ENCODE data around the gene STK16. TPM values are rescaled to one million over a fixed set of nuclear protein-coding genes. Genes with fewer than 3 reads are reported as not detected.
A peak's percentile ranks its signal among the peaks of the same experiment; 100 is the strongest.

Gene STK16
- total RNA-seq, 1 donor from 2014 or later: 15.2 TPM

DNA sequence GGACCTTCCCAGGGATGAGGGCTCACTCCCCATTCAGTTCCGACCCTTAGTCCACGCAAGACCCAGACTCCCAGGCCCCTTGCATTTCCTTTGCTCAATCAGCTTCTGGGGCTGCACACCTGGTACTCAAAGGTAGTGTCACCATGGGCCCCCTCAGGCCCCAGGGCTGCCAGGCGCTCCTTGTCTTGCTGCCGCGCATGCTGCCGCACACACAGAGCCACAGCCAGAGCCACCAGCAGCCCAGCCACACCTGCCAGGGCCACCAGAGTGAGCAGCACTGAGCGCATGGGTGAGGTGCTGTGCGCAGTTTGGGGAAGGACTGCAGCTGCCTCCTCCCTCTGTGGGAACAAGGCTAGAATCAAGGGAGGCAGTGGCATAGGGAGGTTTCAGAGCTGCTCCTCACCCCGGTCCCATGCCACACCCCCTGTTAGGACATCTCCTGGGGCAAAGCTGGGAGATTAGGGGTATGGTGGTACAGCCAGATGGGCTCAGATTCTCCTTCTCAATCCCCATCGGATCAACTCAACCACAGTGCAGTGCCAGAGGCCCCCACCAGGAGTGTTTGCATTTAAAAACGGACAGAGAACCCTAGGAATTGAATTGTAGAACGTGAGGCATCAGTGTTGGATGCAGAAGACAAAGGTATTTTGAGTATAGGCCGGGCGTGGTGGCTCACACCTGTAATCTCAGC is 52.6 kb downstream of the STK16 start:
- Histone ChIP-seq H3K27me3 (no peaks in the 10 kb centered on the region), H3K4me3 (no peak overlapping the region), H3K9me3 (no peaks in the 10 kb centered on the region), H3K27ac (no peak overlapping the region), H3K36me3 (no peaks in the 10 kb centered on the region), H3K4me1 (peaks cover 0 to 10% of the 10 kb centered on the region in 2 donors)
- DNase-seq (ENCODE audit: low spot score in 2 of 2): no peak
- intact Hi-C loops (cut with DNase I): loop anchor here (1.0 to 10.0 kb wide), 4 partner anchors 127 to 241 kb away; partner anchors contain the start of gene NHEJ1
- TF ChIP-seq, protein P1, sequence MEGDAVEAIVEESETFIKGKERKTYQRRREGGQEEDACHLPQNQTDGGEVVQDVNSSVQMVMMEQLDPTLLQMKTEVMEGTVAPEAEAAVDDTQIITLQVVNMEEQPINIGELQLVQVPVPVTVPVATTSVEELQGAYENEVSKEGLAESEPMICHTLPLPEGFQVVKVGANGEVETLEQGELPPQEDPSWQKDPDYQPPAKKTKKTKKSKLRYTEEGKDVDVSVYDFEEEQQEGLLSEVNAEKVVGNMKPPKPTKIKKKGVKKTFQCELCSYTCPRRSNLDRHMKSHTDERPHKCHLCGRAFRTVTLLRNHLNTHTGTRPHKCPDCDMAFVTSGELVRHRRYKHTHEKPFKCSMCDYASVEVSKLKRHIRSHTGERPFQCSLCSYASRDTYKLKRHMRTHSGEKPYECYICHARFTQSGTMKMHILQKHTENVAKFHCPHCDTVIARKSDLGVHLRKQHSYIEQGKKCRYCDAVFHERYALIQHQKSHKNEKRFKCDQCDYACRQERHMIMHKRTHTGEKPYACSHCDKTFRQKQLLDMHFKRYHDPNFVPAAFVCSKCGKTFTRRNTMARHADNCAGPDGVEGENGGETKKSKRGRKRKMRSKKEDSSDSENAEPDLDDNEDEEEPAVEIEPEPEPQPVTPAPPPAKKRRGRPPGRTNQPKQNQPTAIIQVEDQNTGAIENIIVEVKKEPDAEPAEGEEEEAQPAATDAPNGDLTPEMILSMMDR (IDR thresholded peaks at IDR 0.05): no peak

DNA sequence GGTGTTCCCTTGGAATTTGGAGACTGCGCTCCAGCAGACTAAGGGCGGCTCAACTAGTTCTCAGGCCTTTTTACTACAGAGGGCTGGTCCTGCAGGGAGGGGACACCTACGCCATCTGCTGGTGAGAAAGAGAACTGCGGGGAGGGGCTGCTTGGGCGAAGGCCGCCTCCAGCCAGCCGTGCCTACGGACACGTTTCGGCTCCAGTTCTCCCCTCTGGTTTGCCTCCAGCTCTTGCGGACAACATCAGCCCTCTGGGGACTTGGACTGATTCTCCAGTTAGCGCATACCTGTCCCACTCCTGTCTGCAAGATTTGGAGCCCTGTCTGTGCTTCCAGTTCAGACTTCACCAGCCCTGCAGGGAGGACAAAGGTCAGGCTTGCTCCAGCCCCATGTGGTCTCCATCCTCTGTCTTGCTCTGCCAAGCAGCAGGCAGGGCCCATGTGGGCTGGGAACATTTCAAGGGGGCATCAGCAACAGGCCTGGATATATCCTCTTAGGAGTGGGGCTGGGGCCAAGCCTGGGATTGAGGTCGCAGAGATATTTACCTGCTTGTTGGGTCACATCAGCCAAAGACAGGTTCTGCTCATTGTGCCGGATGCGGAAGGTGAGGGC is 53.6 kb downstream of the STK16 start:
- DNase-seq (ENCODE audit: low spot score in 2 of 2): peak in 1 of 2 donors; percentile 92
- TF ChIP-seq, protein P1 (IDR thresholded peaks at IDR 0.05): peak; percentile 96 to 99 (median 99)
- no peak overlapping the region for H3K27ac ChIP-seq
- no peaks in the 10 kb centered on the region for H3K36me3 ChIP-seq
- peaks cover 0 to 10% of the 10 kb centered on the region in 2 donors for H3K4me1 ChIP-seq
- intact Hi-C loops (cut with DNase I): loop anchor here (1.0 to 10.0 kb wide), 4 partner anchors 128 to 242 kb away; partner anchors contain the start of gene NHEJ1
- H3K27me3 ChIP-seq: no peaks in the 10 kb centered on the region
- H3K4me3 ChIP-seq: no peak overlapping the region
- no peaks in the 10 kb centered on the region for H3K9me3 ChIP-seq

DNA sequence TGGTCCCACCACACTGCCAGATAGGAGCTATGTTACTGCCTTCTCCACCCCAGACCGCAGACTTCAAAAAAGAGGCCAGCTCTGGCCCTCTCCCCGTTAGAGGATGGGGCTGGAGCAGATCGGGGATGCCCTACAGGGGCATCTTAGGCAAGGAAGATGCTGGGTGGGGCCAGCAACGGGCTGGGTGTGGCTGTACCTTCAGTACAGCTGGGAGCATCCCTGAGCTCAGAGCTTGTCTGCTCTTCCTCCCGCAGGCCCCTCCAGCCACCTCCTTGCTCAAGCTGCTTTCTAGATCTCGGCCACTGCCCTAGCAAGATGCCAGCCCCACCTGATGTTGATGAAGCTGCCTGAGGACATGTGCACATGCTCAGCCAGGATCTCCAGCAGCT is 54.1 kb downstream of the STK16 start:
- Histone ChIP-seq H3K36me3 (no peaks in the 10 kb centered on the region), H3K4me3 (no peak overlapping the region), H3K27me3 (no peaks in the 10 kb centered on the region), H3K27ac (no peak overlapping the region), H3K9me3 (no peaks in the 10 kb centered on the region), H3K4me1 (peaks cover 0 to 8% of the 10 kb centered on the region in 2 donors)
- no peak for DNase-seq (ENCODE audit: low spot score in 2 of 2)
- TF ChIP-seq, protein P1 (IDR thresholded peaks at IDR 0.05): no peak
- intact Hi-C loops (cut with DNase I): loop anchor here (5.0 to 10.0 kb wide), 2 partner anchors 235 to 242 kb away; no protein-coding TSS in a partner anchor

Other genes with a start within 250 kb of the STK16 start
- not detected for gene CFAP65, start 204.0 kb upstream of the STK16 start, total RNA-seq
- gene IHH, start 184.6 kb upstream of the STK16 start, total RNA-seq: not detected
- gene NHEJ1, start 84.7 kb upstream of the STK16 start, total RNA-seq: 21.6 TPM
- gene SLC23A3, start 75.5 kb upstream of the STK16 start, total RNA-seq: 14.2 TPM
- 49.4 TPM for gene CNPPD1, start 68.6 kb upstream of the STK16 start, total RNA-seq
- 83.5 TPM for gene RETREG2, start 67.2 kb upstream of the STK16 start, total RNA-seq
- gene ZFAND2B, start 38.7 kb upstream of the STK16 start, total RNA-seq: 225 TPM
- gene ABCB6, start 26.5 kb upstream of the STK16 start, total RNA-seq: 17.9 TPM
- gene ATG9A, start 15.8 kb upstream of the STK16 start, total RNA-seq: 135 TPM
- gene ANKZF1, start 15.7 kb upstream of the STK16 start, total RNA-seq: 53.1 TPM
- gene GLB1L, start within 50 bp of the STK16 start, total RNA-seq: 1.8 TPM
- not detected for gene TUBA4B, start 7.8 kb downstream of the STK16 start, total RNA-seq
- 71.1 TPM for gene TUBA4A, start 8.4 kb downstream of the STK16 start, total RNA-seq
- gene DNAJB2, start 33.9 kb downstream of the STK16 start, total RNA-seq: 51.0 TPM
- not detected for gene PTPRN, start 63.9 kb downstream of the STK16 start, total RNA-seq
- not detected for gene RESP18, start 87.3 kb downstream of the STK16 start, total RNA-seq
- gene DNPEP, start 142.4 kb downstream of the STK16 start, total RNA-seq: 113 TPM
- 182 TPM for gene DES, start 172.9 kb downstream of the STK16 start, total RNA-seq
- gene SPEG, start 189.4 kb downstream of the STK16 start, total RNA-seq: 390 TPM

All from ascending aorta (tissue), 2 donors.